T-cell (primary cell): Measurements from ENCODE around the gene ATP8A1. TPM values are rescaled to one million over a fixed set of nuclear protein-coding genes. Genes with fewer than 3 reads are reported as not detected.

Experiments used
- ATAC-seq, 4 experiments: fragments of 200-7000 bp in 3 of 4; fragments of 150-1000 bp in 1 of 4; cut with Tn5 transposase; replicated peaks in 1 of 4; 1 replicate in 3 of 4; 2 replicates in 1 of 4; pipeline ENCODE4 v1.10.0; 2021; ENCODE audit warnings: moderate library complexity in 3 of 4, mild to moderate bottlenecking in 2 of 4, moderate number of reproducible peaks in 1 of 4
- CTCF ChIA-PET, 2 donors: fragments of 300-600 bp; sonication (Branson Sonifier 250); formaldehyde crosslinking; loops; one replicate each; lab custom pipeline; 2022; ENCODE audit warnings: antibody characterized with exemption in 2 of 2; lab: Charles Lee
- POLR2A ChIA-PET, 2 donors: fragments of 300-600 bp; sonication (Branson Sonifier 250); formaldehyde crosslinking; loops; one replicate each; lab custom pipeline; 2022; ENCODE audit warnings: antibody characterized with exemption in 2 of 2; lab: Charles Lee
- DNase-seq, 35 experiments: peaks; one replicate each; pipeline versions ENCODE4 v3.0.0 to v3.0.0-alpha.2; 2013 to 2023
- H3K27ac ChIP-seq: one replicate; pipeline ENCODE4 v1.5.1; 2013; ENCODE audit warnings: low read length
- H3K27me3 ChIP-seq, 2 experiments: replicated peaks in 1 of 2; 1 replicate in 1 of 2; 2 replicates in 1 of 2; pipeline versions ENCODE4 v1.6.1 to v1.7.0; 2013; ENCODE audit warnings: low read length in 1 of 2, mixed read lengths in 1 of 2; ENCODE audit not compliant: control insufficient read depth in 2 of 2, insufficient read depth in 2 of 2; ENCODE audit errors: extremely low read depth in 1 of 2
- H3K36me3 ChIP-seq, 2 donors: 1 replicate in 1 of 2; 2 replicates in 1 of 2; pipeline versions ENCODE4 v1.6.1 to v1.7.0; 2013; ENCODE audit warnings: low read length in 1 of 2; ENCODE audit not compliant: control insufficient read depth in 2 of 2, insufficient read depth in 1 of 2; ENCODE audit errors: extremely low read depth in 1 of 2
- H3K4me1 ChIP-seq, 2 experiments: 1 replicate in 1 of 2; 2 replicates in 1 of 2; pipeline versions ENCODE4 v1.6.1 to v1.7.0; 2013; ENCODE audit warnings: low read length in 2 of 2, mixed read lengths in 1 of 2; ENCODE audit not compliant: insufficient read depth in 2 of 2, control insufficient read depth in 1 of 2; ENCODE audit errors: extremely low read depth in 1 of 2
- H3K4me3 ChIP-seq, 2 donors: 1 replicate in 1 of 2; 2 replicates in 1 of 2; pipeline versions ENCODE4 v1.5.1 to v1.7.0; 2013; ENCODE audit warnings: mild to moderate bottlenecking in 2 of 2, low read length in 1 of 2, moderate library complexity in 1 of 2; ENCODE audit not compliant: control insufficient read depth in 1 of 2; ENCODE audit errors: extremely low read depth in 1 of 2
- H3K9me3 ChIP-seq: 2 replicates; pipeline ENCODE4 v1.7.0; 2013
- H3K27ac Mint-ChIP-seq, 2 donors: one replicate each; pipeline ENCODE4 v1.8.0; 2020 to 2021; ENCODE audit warnings: mild to moderate bottlenecking in 2 of 2, mixed read lengths in 2 of 2
- H3K27me3 Mint-ChIP-seq, 2 donors: one replicate each; pipeline ENCODE4 v1.8.0; 2021 to 2022; ENCODE audit warnings: mixed read lengths in 2 of 2
- H3K36me3 Mint-ChIP-seq: one replicate; pipeline ENCODE4 v1.8.0; 2021; ENCODE audit warnings: mixed read lengths
- H3K4me1 Mint-ChIP-seq, 3 donors: one replicate each; pipeline ENCODE4 v1.8.0; 2020 to 2022; ENCODE audit warnings: mixed read lengths in 3 of 3, mild to moderate bottlenecking in 1 of 3
- H3K4me3 Mint-ChIP-seq, 3 donors: one replicate each; pipeline ENCODE4 v1.8.0; 2020 to 2022; ENCODE audit warnings: mild to moderate bottlenecking in 3 of 3, mixed read lengths in 3 of 3, moderate library complexity in 3 of 3
- H3K9me3 Mint-ChIP-seq, 3 donors: one replicate each; pipeline ENCODE4 v1.8.0; 2020 to 2022; ENCODE audit warnings: mixed read lengths in 3 of 3
- WGBS: methylation state at CpG from one replicate; pipeline ENCODE4 v1.1.5; 2013; ENCODE audit warnings: missing lambda C conversion rate; ENCODE audit not compliant: insufficient coverage; 5-methylcytosine and 5-hydroxymethylcytosine counted together
- total RNA-seq, 35 experiments: library from RNA in 6 of 35; stranded (reverse) in 6 of 35; fragments of 120-200 nt in 1 of 35; gene quantifications; one replicate each; pipeline versions ENCODE4 v1.2.1 to v1.2.4 and lab custom pipeline; 2013 to 2026

Gene ATP8A1
- total RNA-seq, 5 donors from 2014 or later (not counting 1 experiment from before 2014, with no cell fraction given), result 33.7 to 73.2 (median 47.8) TPM

DNA sequence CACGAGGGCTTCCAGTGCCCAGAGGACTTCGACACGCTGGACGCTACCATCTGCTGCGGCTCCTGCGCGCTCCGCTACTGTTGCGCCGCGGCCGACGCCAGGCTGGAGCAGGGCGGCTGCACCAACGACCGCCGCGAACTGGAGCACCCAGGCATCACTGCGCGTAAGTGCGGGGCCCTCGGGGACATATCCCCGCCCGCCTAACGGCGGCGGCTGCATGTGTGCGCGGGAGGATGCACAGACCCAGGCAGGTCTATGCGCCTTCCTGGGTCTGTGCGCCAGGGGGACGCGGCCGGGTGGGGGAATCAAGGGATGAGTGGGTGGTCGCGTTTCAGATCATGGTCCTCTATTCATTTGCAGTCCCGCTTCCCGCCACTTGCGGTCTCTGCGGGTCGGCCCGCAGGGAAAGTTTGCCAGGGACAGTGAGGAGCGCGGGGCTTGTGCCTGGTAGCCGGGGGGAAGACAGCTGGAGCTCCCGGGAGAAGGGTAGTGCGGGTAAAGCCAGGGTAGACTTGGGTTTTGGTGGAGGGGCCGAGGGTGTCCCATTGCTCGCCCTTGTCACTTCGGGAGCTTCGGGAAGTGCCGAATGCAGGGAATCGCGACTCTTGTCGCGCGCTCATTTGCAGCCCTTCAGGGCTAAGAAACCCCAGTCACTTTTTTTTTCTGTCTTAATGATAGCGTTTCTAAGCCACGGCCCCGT, 258.6 kb downstream of the ATP8A1 start:
- H3K27ac Mint-ChIP-seq, result no peak overlapping the region
- Histone ChIP-seq H3K4me1 (peaks cover 2 to 31% of the 10 kb centered on the region in 2 experiments), H3K27ac (no peak overlapping the region), H3K4me3 (peak overlapping the region; percentile 12 to 79), H3K9me3 (no peaks in the 10 kb centered on the region), H3K27me3 (peaks cover 23 to 48% of the 10 kb centered on the region in 2 experiments), H3K36me3 (no peaks in the 10 kb centered on the region)
- ATAC-seq, result peak in 2 of 4 experiments; percentile 13 to 45
- peaks cover 48 to 68% of the 10 kb centered on the region in 2 donors for H3K27me3 Mint-ChIP-seq
- peak in 1 of 35 experiments; percentile 4 for DNase-seq
- peak overlapping the region; percentile 55 to 70 (median 59) for H3K4me3 Mint-ChIP-seq
- H3K9me3 Mint-ChIP-seq, result no peaks in the 10 kb centered on the region
- POLR2A ChIA-PET, result no interaction called here
- H3K36me3 Mint-ChIP-seq, result no peaks in the 10 kb centered on the region
- CTCF ChIA-PET, result no interaction called here
- under 1% methylated on average over 57 of the region's 60 CpGs for WGBS
- peaks cover 31 to 33% (median 33%) of the 10 kb centered on the region in 3 donors for H3K4me1 Mint-ChIP-seq

DNA sequence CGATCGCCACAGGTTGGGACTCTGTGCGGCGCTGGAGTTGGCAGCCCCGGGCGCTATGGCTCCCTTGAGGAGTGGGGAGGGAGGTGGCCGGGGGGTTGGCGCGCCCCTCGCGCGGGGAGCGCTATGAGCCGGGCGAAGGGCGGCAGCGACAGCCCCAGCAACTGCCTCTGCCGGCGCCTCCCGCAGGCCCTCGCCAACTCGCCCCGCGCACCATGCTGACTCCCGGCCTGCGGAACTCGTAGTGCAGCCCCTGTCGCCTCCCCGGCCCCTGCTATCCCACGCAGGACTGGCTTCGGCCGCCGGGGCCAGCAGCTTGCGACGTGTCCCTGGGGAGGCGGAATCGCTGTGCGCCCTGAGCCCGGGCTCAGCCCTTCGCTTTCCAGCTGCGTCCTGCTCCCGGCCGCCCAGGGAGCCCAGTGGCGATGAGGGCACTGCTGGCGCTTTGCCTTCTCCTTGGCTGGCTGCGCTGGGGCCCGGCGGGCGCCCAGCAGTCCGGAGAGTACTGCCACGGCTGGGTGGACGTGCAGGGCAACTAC, 259.2 kb downstream of the ATP8A1 start:
- H3K4me3 Mint-ChIP-seq, result peak overlapping the region; percentile 70 to 80 (median 77)
- peak; percentile 12 to 25 (median 20) for ATAC-seq
- H3K27me3 ChIP-seq, result peaks cover 23 to 48% of the 10 kb centered on the region in 2 experiments
- WGBS, result 2% methylated on average over 47 of the region's 52 CpGs
- H3K36me3 Mint-ChIP-seq, result no peaks in the 10 kb centered on the region
- H3K27ac Mint-ChIP-seq, result no peak overlapping the region
- peak in 1 of 35 experiments; percentile 3 for DNase-seq
- peaks cover 31 to 33% (median 33%) of the 10 kb centered on the region in 3 donors for H3K4me1 Mint-ChIP-seq
- H3K36me3 ChIP-seq, result no peaks in the 10 kb centered on the region
- CTCF ChIA-PET, result no interaction called here
- no peaks in the 10 kb centered on the region for H3K9me3 ChIP-seq
- H3K9me3 Mint-ChIP-seq, result no peaks in the 10 kb centered on the region
- peaks cover 43 to 72% of the 10 kb centered on the region in 2 donors for H3K27me3 Mint-ChIP-seq
- H3K4me1 ChIP-seq, result peaks cover 2 to 31% of the 10 kb centered on the region in 2 experiments
- no peak overlapping the region for H3K27ac ChIP-seq
- peak overlapping the region; percentile 40 to 79 for H3K4me3 ChIP-seq
- POLR2A ChIA-PET, result no interaction called here

DNA sequence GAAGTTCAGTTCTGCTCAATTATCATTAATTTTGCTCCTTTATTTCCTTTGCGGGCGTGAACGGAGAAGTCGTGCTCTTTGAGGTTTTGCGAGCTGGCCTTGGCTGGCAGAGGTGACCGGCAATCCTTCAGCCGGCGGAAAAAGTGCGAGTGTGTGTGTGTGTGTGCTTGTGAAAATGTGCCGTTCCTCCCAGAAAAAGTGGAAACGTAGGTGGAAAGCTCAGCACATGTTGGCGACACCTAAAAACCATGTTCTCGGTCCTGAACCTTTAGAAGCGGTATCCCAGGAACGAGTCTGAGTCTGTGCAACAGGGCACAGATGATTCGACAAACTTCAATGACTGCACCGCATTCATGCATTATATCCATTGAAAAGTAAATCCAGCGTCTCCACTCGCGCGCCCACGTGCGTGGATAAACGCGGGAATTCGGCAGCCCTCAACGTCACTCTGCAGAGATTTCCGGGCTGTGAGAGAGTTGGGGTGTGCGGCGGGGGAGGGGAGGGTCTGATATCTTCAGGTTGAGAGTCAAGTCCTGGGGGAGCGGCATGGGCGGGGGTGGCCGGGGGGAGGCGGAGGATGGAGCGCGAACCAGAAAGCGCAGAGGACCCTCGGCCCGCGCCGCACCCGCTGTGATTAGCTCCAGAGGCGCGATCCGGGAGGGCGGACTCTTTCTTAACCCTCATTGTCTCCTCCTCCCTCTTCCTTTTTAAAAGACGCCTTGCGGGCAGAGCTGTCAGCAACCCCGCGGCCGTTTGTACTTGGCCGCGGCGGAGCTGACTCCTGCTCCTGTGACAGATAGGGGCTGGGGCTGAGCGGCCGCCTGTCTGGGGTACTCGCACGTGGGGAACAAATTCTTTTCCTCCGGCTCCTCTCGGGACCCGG, 259.9 kb downstream of the ATP8A1 start, which contains the start of gene SHISA3:
TSS of gene SHISA3 (plus strand) at position 737 of the 883 bp plus-strand sequence. CDS start 569 bp downstream, outside the sequence.
- Histone ChIP-seq H3K36me3 (no peaks in the 10 kb centered on the region), H3K27me3 (peaks cover 23 to 46% of the 10 kb centered on the region in 2 experiments), H3K4me3 (peak within 1 kb of the TSS; percentile 40 to 79), H3K27ac (no peak within 1 kb of the TSS), H3K9me3 (no peaks in the 10 kb centered on the region), H3K4me1 (peaks cover 2 to 31% of the 10 kb centered on the region in 2 experiments)
- Mint-ChIP-seq H3K27ac (peak within 1 kb of the TSS in 1 of 2 donors; percentile 36), H3K36me3 (no peaks in the 10 kb centered on the region), H3K27me3 (peaks cover 41 to 72% of the 10 kb centered on the region in 2 donors), H3K9me3 (no peaks in the 10 kb centered on the region), H3K4me1 (peaks cover 31 to 33% (median 33%) of the 10 kb centered on the region in 3 donors), H3K4me3 (peak within 1 kb of the TSS; percentile 70 to 80 (median 77))
- POLR2A ChIA-PET, result no interaction called here
- ATAC-seq (peak; percentile 31 to 65 (median 41)), DNase-seq (peak in 2 of 35 experiments; percentile 3 to 12)
- CTCF ChIA-PET, result no interaction called here
- WGBS, result under 1% methylated on average over 39 of the region's 61 CpGs

DNA sequence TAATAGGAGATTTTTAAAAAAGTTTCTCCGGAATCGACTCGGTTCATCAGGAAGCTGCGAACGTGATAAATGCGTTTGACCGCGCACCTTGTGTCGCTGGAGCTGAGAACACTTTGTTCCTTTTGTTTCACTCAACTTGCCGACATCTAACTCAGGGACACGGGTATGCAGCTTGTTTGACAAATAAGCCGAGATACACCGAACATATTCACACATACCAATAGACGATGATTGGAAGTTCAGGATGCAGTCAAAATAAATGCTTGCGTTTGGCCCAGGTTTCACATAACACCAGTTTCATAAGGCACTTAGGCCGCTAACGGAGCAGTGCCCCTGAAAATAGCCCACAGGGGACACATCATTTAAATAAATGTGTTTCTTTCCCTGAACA, 260.5 kb downstream of the ATP8A1 start:
- H3K27ac ChIP-seq, result no peak overlapping the region
- no peaks in the 10 kb centered on the region for H3K36me3 ChIP-seq
- H3K27me3 ChIP-seq, result peaks cover 19 to 46% of the 10 kb centered on the region in 2 experiments
- H3K27me3 Mint-ChIP-seq, result peaks cover 38 to 68% of the 10 kb centered on the region in 2 donors
- H3K27ac Mint-ChIP-seq, result peak overlapping the region in 1 of 2 donors; percentile 36
- peaks cover 31 to 33% (median 31%) of the 10 kb centered on the region in 3 donors for H3K4me1 Mint-ChIP-seq
- peaks cover 2 to 31% of the 10 kb centered on the region in 2 experiments for H3K4me1 ChIP-seq
- peak overlapping the region in 1 of 2 donors; percentile 79 for H3K4me3 ChIP-seq
- POLR2A ChIA-PET, result no interaction called here
- no peaks in the 10 kb centered on the region for H3K36me3 Mint-ChIP-seq
- ATAC-seq, result no peak
- 20% methylated on average over 15 of the region's 17 CpGs for WGBS
- H3K9me3 ChIP-seq, result no peaks in the 10 kb centered on the region
- DNase-seq, result no peak
- peak overlapping the region; percentile 70 to 80 (median 77) for H3K4me3 Mint-ChIP-seq
- CTCF ChIA-PET, result interaction anchor here in 1 of 2 donors (0.6 kb wide), 1 partner anchor 116 kb away, joined by 3 read pairs; no protein-coding TSS in a partner anchor
- H3K9me3 Mint-ChIP-seq, result no peaks in the 10 kb centered on the region

DNA sequence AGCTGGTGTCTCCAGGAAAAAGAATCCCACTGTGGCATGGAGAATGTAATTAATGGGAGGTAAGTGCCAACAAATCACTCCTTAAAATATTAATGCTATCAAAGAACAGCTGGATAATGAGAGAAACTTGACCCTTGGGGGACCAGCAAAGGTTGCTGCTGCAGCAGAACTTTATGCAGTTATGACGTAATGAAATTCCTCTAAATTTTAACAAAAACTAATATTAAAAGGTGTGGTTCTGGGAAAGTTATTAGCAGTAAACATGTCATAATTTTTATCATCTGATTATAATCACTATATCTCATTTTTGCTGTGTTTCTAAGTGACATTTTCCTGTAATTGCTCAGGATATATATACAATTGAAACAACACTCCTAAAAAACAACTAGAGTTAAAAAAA, 261.3 kb downstream of the ATP8A1 start:
- Histone ChIP-seq H3K27me3 (peaks cover 17 to 39% of the 10 kb centered on the region in 2 experiments), H3K27ac (no peak overlapping the region), H3K4me3 (no peak overlapping the region), H3K36me3 (no peaks in the 10 kb centered on the region), H3K9me3 (no peaks in the 10 kb centered on the region), H3K4me1 (peaks cover 2 to 31% of the 10 kb centered on the region in 2 experiments)
- POLR2A ChIA-PET, result no interaction called here
- H3K9me3 Mint-ChIP-seq, result no peaks in the 10 kb centered on the region
- no peaks in the 10 kb centered on the region for H3K36me3 Mint-ChIP-seq
- peaks cover 31 to 61% of the 10 kb centered on the region in 2 donors for H3K27me3 Mint-ChIP-seq
- no peak overlapping the region for H3K27ac Mint-ChIP-seq
- no peak overlapping the region for H3K4me3 Mint-ChIP-seq
- no CpG with 5 or more reads among the region's 1 CpG for WGBS
- CTCF ChIA-PET, result no interaction called here
- ATAC-seq, result no peak
- peaks cover 23 to 33% (median 31%) of the 10 kb centered on the region in 3 donors for H3K4me1 Mint-ChIP-seq
- DNase-seq, result no peak

DNA sequence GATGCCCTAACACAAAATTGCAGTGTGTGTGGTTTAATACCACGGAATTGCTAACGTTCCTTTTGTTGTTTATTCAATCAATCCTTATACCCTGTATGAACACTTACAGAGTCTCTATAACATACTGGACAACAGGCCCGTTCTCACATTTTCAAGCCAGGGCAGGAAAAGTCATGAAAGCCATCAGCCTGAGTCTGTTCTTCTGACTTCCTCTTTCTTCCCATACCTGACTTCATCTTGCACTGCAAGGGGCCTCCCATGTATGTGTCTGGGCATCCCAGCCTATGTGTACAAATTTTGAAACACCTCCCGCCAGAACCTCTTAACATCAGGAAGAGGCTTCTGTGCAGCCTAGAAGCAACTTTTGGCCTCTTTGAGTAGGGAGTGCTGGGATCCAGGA, 264.5 kb downstream of the ATP8A1 start:
- H3K4me3 Mint-ChIP-seq, result no peak overlapping the region
- ChIA-PET CTCF (no interaction called here), POLR2A (no interaction called here)
- Histone ChIP-seq H3K4me3 (no peak overlapping the region), H3K36me3 (no peaks in the 10 kb centered on the region), H3K9me3 (no peaks in the 10 kb centered on the region), H3K4me1 (peaks cover 0 to 12% of the 10 kb centered on the region in 2 experiments), H3K27ac (no peak overlapping the region), H3K27me3 (peaks cover 9 to 13% of the 10 kb centered on the region in 2 experiments)
- 78% methylated on average over 1 of the region's 4 CpGs for WGBS
- H3K4me1 Mint-ChIP-seq, result peaks cover 8 to 11% (median 9%) of the 10 kb centered on the region in 3 donors
- ATAC-seq (no peak), DNase-seq (no peak)
- H3K36me3 Mint-ChIP-seq, result no peaks in the 10 kb centered on the region
- H3K27ac Mint-ChIP-seq, result no peak overlapping the region
- H3K9me3 Mint-ChIP-seq, result no peaks in the 10 kb centered on the region
- peaks cover 12 to 34% of the 10 kb centered on the region in 2 donors for H3K27me3 Mint-ChIP-seq
